HG03060 (cell line): ENCODE data around the gene KIF5A.
"Not testable (repeated sequence)": the region's sequence is repeated elsewhere in the genome, so short reads cannot be mapped to it uniquely, and the experiment has no call there.

Experiments
- ATAC-seq: cut with Tn5 transposase; IDR thresholded peaks from one replicate; pipeline ENCODE4 v1.9.1; 2021; ENCODE audit warnings: low read depth, moderate number of reproducible peaks; ENCODE audit not compliant: unreplicated experiment

The KIF5A gene

GRCh38 chr12:57552306-57552651, 2.4 kb downstream of the KIF5A start:
- no peak for ATAC-seq

- no peak for ATAC-seq
These were observed 3.0 kb downstream of the KIF5A start for GRCh38 chr12:57552835-57553313.

- ATAC-seq = no peak
These were observed 3.7 kb downstream of the KIF5A start for GRCh38 chr12:57553343-57554202.

GRCh38 chr12:57554453-57554852, 4.6 kb downstream of the KIF5A start:
- no peak for ATAC-seq

GRCh38 chr12:57554897-57555296, 5.1 kb downstream of the KIF5A start:
- ATAC-seq = no peak

- no peak for ATAC-seq
These were observed 9.0 kb downstream of the KIF5A start for GRCh38 chr12:57558864-57559263.

- no peak for ATAC-seq
These were observed 10.7 kb downstream of the KIF5A start for GRCh38 chr12:57560516-57560915.

- ATAC-seq = not testable (repeated sequence)
These were observed 11.3 kb downstream of the KIF5A start for GRCh38 chr12:57561117-57561516.

- ATAC-seq = no peak
These were observed 13.5 kb downstream of the KIF5A start for GRCh38 chr12:57563358-57563757.

GRCh38 chr12:57564178-57564740, 14.4 kb downstream of the KIF5A start:
- no peak for ATAC-seq

- no peak for ATAC-seq
These were observed 19.0 kb downstream of the KIF5A start for GRCh38 chr12:57568838-57569237.

GRCh38 chr12:57569858-57570257, 20.0 kb downstream of the KIF5A start:
- ATAC-seq = no peak

- not testable (repeated sequence) for ATAC-seq
These were observed 20.6 kb downstream of the KIF5A start for GRCh38 chr12:57570438-57570837.

- ATAC-seq = no peak
These were observed 22.3 kb downstream of the KIF5A start for GRCh38 chr12:57571926-57572762.

- ATAC-seq = no peak
These were observed 25.0 kb downstream of the KIF5A start for GRCh38 chr12:57574795-57575194.

GRCh38 chr12:57575771-57576612, 26.1 kb downstream of the KIF5A start:
- no peak for ATAC-seq

- no peak for ATAC-seq
These were observed 26.8 kb downstream of the KIF5A start for GRCh38 chr12:57576613-57577160.

GRCh38 chr12:57577981-57578758, 28.3 kb downstream of the KIF5A start:
- no peak for ATAC-seq

GRCh38 chr12:57579011-57579410, 29.2 kb downstream of the KIF5A start:
- no peak for ATAC-seq
